Endothelial cell of umbilical vein (primary cell): ENCODE measurements around the gene SPACA9. TPM values are rescaled to one million over a fixed set of nuclear protein-coding genes. Genes with fewer than 3 reads are reported as not detected.

Experiments
- BruUV-seq: library from RNA; stranded (reverse); fragments of 400-500 nt; replicated peaks from 2 replicates; lab custom pipeline; 2021; lab: Mats Ljungman, UMichigan
- CTCF ChIA-PET: fragments of 300-600, 350-600 bp; sonication (Branson Sonifier 250); formaldehyde crosslinking; loops from one replicate; lab custom pipeline; 2021; ENCODE audit warnings: antibody characterized with exemption, inconsistent platforms; lab: Charles Lee
- POLR2A ChIA-PET: fragments of 300-600, 350-600 bp; sonication (Branson Sonifier 250); formaldehyde crosslinking; loops from one replicate; lab custom pipeline; 2021; ENCODE audit warnings: antibody characterized with exemption, inconsistent platforms; lab: Charles Lee
- DNase-seq: peaks from one replicate; pipeline ENCODE4 v3.0.0-alpha.2; 2011; ENCODE audit warnings: low read depth, low spot score
- FAIRE-seq: peaks from 2 replicates; lab custom pipeline; 2011; peaks lifted over from hg19 to GRCh38; lab: Jason Lieb, UNC
- H2AFZ ChIP-seq: 2 replicates; pipeline ENCODE4 v1.6.0; 2012; ENCODE audit warnings: low read depth, low read length, control low read depth, inconsistent platforms
- H3K27ac ChIP-seq: 2 replicates; pipeline ENCODE4 v1.5.1; 2011; ENCODE audit warnings: low read depth, mild to moderate bottlenecking, control low read depth, low read length, moderate library complexity; ENCODE audit not compliant: insufficient read depth
- H3K27me3 ChIP-seq, 2 experiments: 2 replicates each; pipeline versions ENCODE4 v1.6.0 to v1.6.1; 2011; ENCODE audit warnings: low read length in 2 of 2, mixed read lengths in 1 of 2; ENCODE audit not compliant: control insufficient read depth in 2 of 2, insufficient read depth in 2 of 2
- H3K36me3 ChIP-seq, 2 experiments: 2 replicates in 1 of 2; 3 replicates in 1 of 2; pipeline ENCODE4 v1.5.1; 2011; ENCODE audit warnings: low read length in 2 of 2, mild to moderate bottlenecking in 1 of 2, moderate library complexity in 1 of 2; ENCODE audit not compliant: control insufficient read depth in 2 of 2, insufficient read depth in 2 of 2; ENCODE audit errors: extremely low read depth in 1 of 2
- H3K4me1 ChIP-seq: 3 replicates; pipeline ENCODE4 v1.5.1; 2011; ENCODE audit warnings: mild to moderate bottlenecking, low read length; ENCODE audit not compliant: control insufficient read depth, insufficient read depth; ENCODE audit errors: extremely low read depth
- H3K4me2 ChIP-seq: 2 replicates; pipeline ENCODE4 v1.6.1; 2011; ENCODE audit warnings: low read length, control low read depth, mixed read lengths; ENCODE audit not compliant: insufficient read depth
- H3K4me3 ChIP-seq, 3 experiments: fragments of 200-600 bp in 1 of 3; sonication (generic), shearing (Covaris generic) in 1 of 3; replicated peaks in 1 of 3; 2 replicates each; pipeline ENCODE4 v1.5.1; 2011 to 2016; ENCODE audit warnings: control low read depth in 3 of 3, low read length in 3 of 3, mild to moderate bottlenecking in 2 of 3, inconsistent platforms in 1 of 3, low read depth in 1 of 3, moderate library complexity in 1 of 3; ENCODE audit not compliant: insufficient read depth in 1 of 3
- H3K79me2 ChIP-seq: 2 replicates; pipeline ENCODE4 v1.6.0; 2012; ENCODE audit warnings: low read length, inconsistent platforms; ENCODE audit not compliant: control insufficient read depth, insufficient read depth
- H3K9ac ChIP-seq: replicated peaks from 2 replicates; pipeline ENCODE3; 2011; ENCODE audit warnings: low read length, control low read depth; ENCODE audit not compliant: insufficient read depth; ENCODE audit errors: extremely low read depth
- H3K9me1 ChIP-seq: replicated peaks from 3 replicates; pipeline ENCODE4 v1.6.0; 2011; ENCODE audit warnings: mild to moderate bottlenecking, low read length; ENCODE audit not compliant: control insufficient read depth, insufficient read depth; ENCODE audit errors: extremely low read depth
- H3K9me3 ChIP-seq: replicated peaks from 2 replicates; pipeline ENCODE4 v1.5.1; 2012; ENCODE audit warnings: low read length, inconsistent platforms; ENCODE audit not compliant: control insufficient read depth, insufficient read depth
- H4K20me1 ChIP-seq: replicated peaks from 2 replicates; pipeline ENCODE3; 2011; ENCODE audit warnings: mild to moderate bottlenecking, low read length; ENCODE audit not compliant: control insufficient read depth, insufficient read depth; ENCODE audit errors: extremely low read depth
- CTCF ChIP-seq, 2 donors: IDR thresholded peaks; 1 replicate in 1 of 2; 2 replicates in 1 of 2; pipeline ENCODE4 v1.5.1; 2011; ENCODE audit warnings: low read length in 2 of 2, mild to moderate bottlenecking in 2 of 2, moderate library complexity in 2 of 2, control low read depth in 1 of 2, inconsistent platforms in 1 of 2, low read depth in 1 of 2; ENCODE audit not compliant: insufficient read depth in 1 of 2; ENCODE audit errors: extremely low read depth in 1 of 2
- EZH2 ChIP-seq: IDR thresholded peaks from 2 replicates; pipeline ENCODE4 v1.6.1; 2012; ENCODE audit warnings: borderline replicate concordance, low read depth, mild to moderate bottlenecking, moderate library complexity, low read length, inconsistent platforms; ENCODE audit not compliant: severe bottlenecking
- FOS ChIP-seq: IDR thresholded peaks from 2 replicates; pipeline ENCODE4 v1.6.1; 2011; ENCODE audit warnings: mild to moderate bottlenecking, low read length, moderate library complexity, borderline replicate concordance; ENCODE audit not compliant: insufficient read depth
- GATA2 ChIP-seq: IDR thresholded peaks from 2 replicates; pipeline ENCODE4 v1.7.0; 2011; ENCODE audit warnings: low read depth, mild to moderate bottlenecking, moderate library complexity, mixed read lengths, low read length; ENCODE audit not compliant: insufficient read length, insufficient read depth
- JUN ChIP-seq: IDR thresholded peaks from 2 replicates; pipeline ENCODE4 v1.6.1; 2011; ENCODE audit warnings: borderline replicate concordance, low read depth; ENCODE audit not compliant: insufficient read length, insufficient read depth
- MAX ChIP-seq: IDR thresholded peaks from 2 replicates; pipeline ENCODE4 v1.6.1; 2011; ENCODE audit not compliant: insufficient read depth, insufficient read length
- MYC ChIP-seq: IDR thresholded peaks from one replicate; pipeline ENCODE4 v1.6.1; 2011; ENCODE audit warnings: mild to moderate bottlenecking, low read depth, low read length
- POLR2A ChIP-seq: IDR thresholded peaks from 2 replicates; pipeline ENCODE4 v1.6.1; 2012; ENCODE audit warnings: low read depth, mild to moderate bottlenecking, control low read depth, low read length
- POLR2AphosphoS5 ChIP-seq: IDR thresholded peaks from 2 replicates; pipeline ENCODE4 v1.6.1; 2012; ENCODE audit warnings: low read depth, mild to moderate bottlenecking, control low read depth, low read length, moderate library complexity; ENCODE audit not compliant: insufficient read depth
- dilution Hi-C: fragments of 300-500 bp; cut with MboI; formaldehyde crosslinking; loops from one replicate; pipeline ENCODE4 v1.15.0; 2019; ENCODE audit warnings: low sequenced_read_pairs; ENCODE audit not compliant: extremely low pct_ligation_motif_present
- intact Hi-C: fragments of 100-400 bp; cut with micrococcal nuclease; formaldehyde crosslinking; loops from one replicate; pipeline ENCODE4 v1.10.0; 2022
- polyA plus RNA-seq, 4 experiments: library from polyadenylated mRNA; depleted of rRNA in 3 of 4; stranded (reverse) in 3 of 4; unstranded in 1 of 4; fragments of >200 nt; gene quantifications; 2 replicates each; pipeline versions ENCODE4 v1.2.1 to v1.2.3, GENCODE V29; 2011 to 2012; ENCODE audit warnings: missing spikeins in 1 of 4
- total RNA-seq: library from RNA; stranded (reverse); gene quantifications from 2 replicates; pipeline ENCODE4 v1.2.3, GENCODE V29; 2021

Gene SPACA9
- total and polyA plus RNA-seq, 2 donors (not counting 3 experiments of a cell fraction or from before 2014, with no cell fraction given), result 2.6 to 3.6 TPM

- no peaks in the 10 kb centered on the region for H3K36me3 ChIP-seq
- H2AFZ ChIP-seq, result no peak overlapping the region
- H3K4me1 ChIP-seq, result peaks cover 2% of the 10 kb centered on the region
- BruUV-seq, result no TSS peak
- H3K4me3 ChIP-seq, result no peak overlapping the region
- H3K9ac ChIP-seq, result no peak overlapping the region
- dilution Hi-C loops, result no loop called here
- no peak overlapping the region for H3K27ac ChIP-seq
- FAIRE-seq, result no peak
- CTCF ChIA-PET, result interaction anchor here (2.3 kb wide), 1 partner anchor 22 kb away, joined by 12 read pairs; no protein-coding TSS in a partner anchor
- intact Hi-C loops, result loop anchor here (2.0 kb wide), 1 partner anchor 65 kb away; the partner anchor contains the start of gene TSC1
- POLR2A ChIA-PET, result no interaction called here
- no peaks in the 10 kb centered on the region for H4K20me1 ChIP-seq
- no peaks in the 10 kb centered on the region for H3K9me1 ChIP-seq
- H3K79me2 ChIP-seq, result no peaks in the 10 kb centered on the region
- DNase-seq, result no peak
- H3K27me3 ChIP-seq, result peaks cover 0 to 3% of the 10 kb centered on the region in 2 experiments
- no peaks in the 10 kb centered on the region for H3K9me3 ChIP-seq
- TF ChIP-seq EZH2, result no peak
- no peak for TF ChIP-seq CTCF (IDR thresholded peaks at IDR 0.05; ENCODE audit: extremely low read depth in 1 of 2, insufficient read depth in 1 of 2, low read depth in 1 of 2, low read length in 2 of 2)
- no peak for TF ChIP-seq JUN
- no peak for TF ChIP-seq MYC
- no peak for TF ChIP-seq POLR2A
- TF ChIP-seq FOS, result no peak
- TF ChIP-seq MAX, result no peak
- no peak for TF ChIP-seq GATA2
- TF ChIP-seq POLR2AphosphoS5, result no peak
- H3K4me2 ChIP-seq, result no peak overlapping the region
Measured at GRCh38 chr9:132879457-132880323, 992 bp downstream of the SPACA9 start.
